CD4-positive, alpha-beta T cell treated with Interferon gamma for 1 hour (primary cell): ENCODE results near the gene SSR1.
"Not testable (repeated sequence)": the region's sequence is repeated elsewhere in the genome, so short reads cannot be mapped to it uniquely, and the experiment has no call there.

Experiments
- DNase-seq: peaks from one replicate; pipeline ENCODE4 v3.0.0-alpha.2; 2020

Gene SSR1

GRCh38 chr6:7312616-7313504 is at the start of gene SSR1:
SSR1 (minus strand) TSS chr6:7313199; CDS start chr6:7313120, 79 bp downstream.
- peak; percentile 94 for DNase-seq

DNA sequence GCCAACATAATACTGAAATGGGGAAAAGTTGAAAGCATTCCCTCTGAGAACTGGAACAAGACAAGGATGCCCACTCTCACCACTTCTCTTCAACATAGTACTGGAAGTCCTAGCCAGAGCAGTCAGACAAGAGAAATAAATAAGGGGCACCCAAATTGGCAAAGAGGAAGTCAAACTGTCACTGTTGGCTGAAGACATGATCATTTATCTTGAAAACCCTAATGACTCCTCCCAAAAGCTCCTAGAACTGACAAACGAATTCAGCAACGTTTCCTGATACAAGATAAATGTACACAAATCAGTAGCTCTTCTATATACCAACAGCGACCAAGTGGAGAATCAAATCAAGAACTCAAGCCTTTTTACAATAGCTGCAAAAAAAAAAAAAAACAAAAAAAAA is 38.9 kb upstream of the SSR1 start:
- DNase-seq = not testable (repeated sequence)

DNA sequence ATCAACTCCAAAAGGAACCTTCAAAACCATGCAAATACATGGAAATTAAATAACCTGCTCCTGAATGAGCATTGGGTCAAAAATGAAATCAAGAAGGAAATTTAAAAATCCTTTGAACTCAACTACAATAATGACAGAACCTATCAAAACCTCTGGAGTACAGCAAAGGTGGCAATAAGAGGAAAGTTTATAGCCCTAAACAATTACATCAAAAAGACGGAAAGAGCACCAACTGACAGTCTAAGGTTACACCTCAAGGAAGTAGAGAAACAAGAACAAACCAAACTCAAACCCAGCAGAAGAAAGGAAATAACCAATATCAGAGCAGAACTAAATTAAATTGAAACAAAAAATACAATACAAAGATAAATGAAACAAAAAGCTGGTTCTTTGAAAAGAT is 37.6 kb upstream of the SSR1 start:
- not testable (repeated sequence) for DNase-seq

DNA sequence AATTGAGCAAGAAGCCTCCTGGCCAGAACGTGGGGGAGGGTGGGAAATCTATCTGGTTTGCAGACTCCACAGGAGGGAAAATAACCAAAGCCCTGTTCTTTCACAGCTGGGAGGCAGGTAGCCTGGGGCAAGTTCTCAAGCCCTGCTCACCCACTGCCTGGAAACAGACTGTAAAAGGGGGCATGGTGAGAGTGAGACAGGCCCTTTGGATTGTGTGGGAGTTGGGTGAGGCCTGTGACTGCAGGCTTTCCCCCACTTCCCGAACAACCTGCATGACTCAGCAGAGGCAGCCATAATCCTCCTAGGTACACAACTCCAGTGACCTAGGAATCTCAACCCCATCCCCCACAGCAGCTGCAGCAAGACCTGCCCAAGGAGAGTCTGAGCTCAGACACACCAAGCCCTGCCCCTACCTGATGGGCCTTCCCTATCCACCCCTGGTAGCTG is 34.6 kb upstream of the SSR1 start:
- not testable (repeated sequence) for DNase-seq

DNA sequence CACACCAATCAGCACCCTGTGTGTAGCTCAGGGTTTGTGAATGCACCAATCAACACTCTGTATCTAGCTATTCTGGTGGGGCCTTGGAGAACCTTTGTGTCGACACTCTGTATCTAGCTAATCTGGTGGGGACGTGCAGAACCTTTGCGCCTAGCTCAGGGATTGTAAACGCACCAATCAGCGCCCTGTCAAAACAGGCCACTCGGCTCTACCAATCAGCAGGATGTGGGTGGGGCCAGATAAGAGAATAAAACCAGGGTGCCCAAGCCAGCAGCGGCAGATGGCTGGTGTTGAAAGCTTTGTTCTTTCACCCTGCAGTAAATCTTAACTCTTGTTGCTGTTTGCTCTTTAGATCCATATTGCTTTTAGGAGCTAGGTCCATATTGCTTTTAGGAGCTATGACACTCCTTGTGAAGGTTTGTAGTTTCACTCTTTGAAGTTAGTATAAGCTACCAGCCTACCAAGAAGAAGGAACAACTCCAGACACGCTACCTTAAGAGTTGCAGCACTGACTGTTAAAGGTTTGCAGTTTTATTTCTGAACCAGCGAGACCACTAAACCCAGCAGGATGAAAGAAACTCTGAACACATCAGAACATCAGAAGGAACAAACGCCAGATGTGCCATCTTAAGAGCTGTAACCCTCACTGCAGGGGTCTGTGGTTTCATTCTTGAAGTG is 31.9 kb upstream of the SSR1 start:
- DNase-seq = not testable (repeated sequence)

DNA sequence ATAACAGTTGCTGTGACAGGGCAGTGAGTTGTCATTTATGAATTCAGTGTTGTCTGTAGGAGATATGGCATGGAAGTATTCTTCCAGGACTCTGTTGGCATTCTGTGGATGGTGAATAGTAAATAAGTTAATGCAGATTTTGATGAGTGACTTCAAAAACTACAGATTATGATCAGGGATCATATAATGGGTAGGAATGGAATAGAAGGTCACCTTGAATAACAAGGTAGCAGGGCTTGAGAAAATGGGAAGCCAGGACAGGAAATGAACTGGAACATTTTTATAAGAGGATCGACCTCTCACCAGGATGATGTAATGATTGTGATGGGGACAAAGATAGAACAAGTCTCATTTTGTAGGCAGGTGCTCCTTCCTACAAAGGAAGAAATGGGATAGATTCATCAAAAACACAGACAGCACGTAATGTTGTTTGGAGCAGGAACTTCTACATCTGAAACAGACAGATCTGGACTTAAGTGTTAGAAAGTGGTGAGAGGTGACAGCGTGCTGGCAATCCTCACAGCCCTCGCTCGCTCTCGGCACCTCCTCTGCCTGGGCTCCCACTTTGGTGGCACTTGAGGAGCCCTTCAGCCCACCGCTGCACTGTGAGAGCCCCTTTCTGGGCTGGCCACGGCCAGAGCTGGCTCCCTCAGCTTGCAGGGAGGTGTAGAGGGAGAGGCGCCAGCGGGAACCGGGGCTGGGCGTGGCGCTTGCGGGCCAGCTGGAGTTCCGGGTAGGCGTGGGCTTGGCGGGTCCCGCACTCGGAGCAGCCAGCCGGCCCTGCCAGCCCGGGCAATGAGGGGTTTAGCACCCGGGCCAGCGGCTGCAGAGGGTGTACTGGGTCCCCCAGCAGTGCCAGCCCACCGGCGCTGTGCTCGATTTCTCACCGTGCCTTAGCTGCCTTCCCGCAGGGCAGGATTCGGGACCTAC is 30.8 kb upstream of the SSR1 start:
- DNase-seq = no peak

DNA sequence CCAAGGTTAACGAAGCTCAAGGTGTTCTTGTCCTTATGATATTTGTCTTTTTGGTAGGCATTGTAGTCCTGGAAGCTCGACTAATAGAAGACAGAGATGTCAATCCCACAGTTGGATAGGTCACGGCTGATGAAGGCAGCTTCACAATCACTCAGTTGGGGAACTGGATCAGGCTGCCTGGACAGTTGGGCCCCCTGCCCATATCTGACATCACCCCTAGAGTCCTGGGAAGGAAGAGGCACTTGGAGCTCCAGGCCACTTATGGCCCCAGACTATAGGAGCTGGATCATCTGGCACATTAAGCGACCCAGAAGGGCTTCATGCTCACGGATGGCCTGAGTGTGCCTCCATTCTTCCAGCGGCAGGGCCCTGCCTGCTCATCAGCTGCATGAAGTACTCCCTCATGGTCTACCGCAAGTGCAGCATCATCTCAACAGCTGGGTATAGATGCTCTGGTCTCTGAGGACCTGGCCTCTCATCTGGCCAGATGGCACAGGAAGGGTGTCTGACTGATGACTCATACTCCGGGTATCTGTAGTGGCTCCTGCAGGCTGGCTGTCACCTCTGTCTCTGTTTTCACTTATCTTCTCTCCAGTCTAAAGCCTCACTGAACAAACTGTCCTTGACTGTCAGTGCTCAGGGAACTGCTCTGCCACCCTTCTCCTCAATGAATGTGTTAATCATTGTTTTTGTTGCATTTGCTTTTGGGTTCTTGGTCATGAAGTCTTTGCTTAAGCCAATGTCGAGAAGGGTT is 29.2 kb upstream of the SSR1 start:
- DNase-seq = no peak

GRCh38 chr6:7341271-7341670 is 28.3 kb upstream of the SSR1 start:
- no peak for DNase-seq

DNA sequence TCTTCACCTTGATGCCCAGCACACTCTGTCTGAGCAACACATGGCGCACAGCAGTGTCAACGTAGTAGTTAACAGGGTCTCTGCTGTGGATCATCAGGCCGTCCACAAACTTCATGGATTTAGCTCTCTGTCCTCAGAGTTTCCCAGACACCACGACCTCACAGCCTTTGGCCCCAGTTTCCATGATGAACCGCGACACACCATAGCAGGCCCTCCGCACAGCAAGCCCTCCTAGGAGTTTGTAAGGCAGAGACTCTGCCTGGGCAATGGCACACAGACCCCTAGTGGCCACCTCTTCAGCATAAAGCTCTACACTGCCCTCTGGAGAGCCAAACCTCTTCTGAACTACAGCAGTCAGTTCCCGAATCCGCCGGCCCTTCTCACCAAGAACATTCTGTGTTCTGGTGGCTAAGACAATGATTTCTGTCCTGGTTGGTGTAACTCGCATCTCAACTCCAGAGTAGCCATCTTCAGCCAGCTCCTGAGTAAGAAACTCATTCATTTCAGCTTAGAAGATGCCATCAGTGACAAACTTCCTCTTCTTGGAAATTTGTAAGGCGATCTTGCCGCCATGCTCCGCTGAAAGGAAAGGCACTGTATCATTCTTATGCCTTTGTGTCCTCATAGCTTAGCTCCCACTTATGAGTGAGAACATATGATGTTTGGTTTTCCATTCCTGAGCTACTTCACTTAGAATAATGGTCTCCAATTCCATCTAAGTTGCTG is 26.2 kb upstream of the SSR1 start:
- DNase-seq = not testable (repeated sequence)

GRCh38 chr6:7338031-7338430 is 25.0 kb upstream of the SSR1 start:
- no peak for DNase-seq

DNA sequence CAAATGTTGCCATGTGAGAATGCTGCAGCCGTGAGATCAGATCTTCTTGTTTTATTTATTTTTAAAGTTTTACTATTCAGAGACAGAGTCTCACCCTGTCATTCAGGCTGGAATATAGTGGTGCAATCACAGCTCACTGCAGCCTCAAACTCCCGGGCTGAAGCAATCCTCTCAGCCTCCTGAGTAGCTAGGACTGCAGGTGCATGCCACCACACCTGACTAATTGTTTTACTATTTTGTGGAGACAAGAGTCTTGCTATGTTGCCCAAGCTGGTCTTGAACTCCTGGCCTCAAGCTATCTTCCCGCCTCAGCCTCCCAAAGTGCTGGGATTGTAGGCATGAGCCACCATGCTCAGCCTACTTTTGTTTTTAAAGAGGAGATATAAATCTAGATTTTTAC is 22.5 kb upstream of the SSR1 start:
- DNase-seq = no peak

GRCh38 chr6:7334685-7335084 is 21.7 kb upstream of the SSR1 start:
- no peak for DNase-seq

DNA sequence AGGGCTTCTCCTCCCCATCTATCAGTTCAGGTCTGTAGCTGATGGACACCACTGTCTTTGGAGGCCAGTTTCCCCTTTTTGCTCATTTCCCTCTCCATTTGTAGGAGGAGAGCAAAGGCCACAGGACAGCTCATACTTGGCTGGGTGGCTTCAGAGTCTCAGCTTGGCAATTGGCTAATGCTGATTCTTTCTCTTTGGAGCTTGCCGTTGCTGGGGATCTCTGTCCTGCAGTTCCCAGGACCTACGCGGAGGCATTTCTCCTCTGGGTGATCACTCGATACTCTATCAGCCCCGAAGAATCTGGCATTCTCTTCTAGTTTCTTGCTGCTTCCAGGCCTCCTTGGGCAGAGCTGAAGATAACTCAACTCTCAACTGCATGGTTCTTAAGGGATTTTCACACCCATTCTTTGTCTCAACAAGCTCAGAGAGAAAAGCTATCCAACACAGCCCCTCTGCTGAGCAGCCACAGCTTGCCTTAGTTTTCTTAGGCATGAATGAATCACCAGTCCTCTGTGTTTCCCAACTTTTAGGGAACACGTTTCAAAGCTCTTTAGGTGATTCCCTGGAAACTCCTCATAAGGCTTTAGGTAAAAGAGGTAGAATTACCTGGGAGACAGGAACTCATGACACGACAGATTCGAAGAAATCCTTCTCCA is 19.2 kb upstream of the SSR1 start:
- DNase-seq = no peak

- no peak for DNase-seq
These were observed 18.5 kb upstream of the SSR1 start for GRCh38 chr6:7331452-7331851.

DNA sequence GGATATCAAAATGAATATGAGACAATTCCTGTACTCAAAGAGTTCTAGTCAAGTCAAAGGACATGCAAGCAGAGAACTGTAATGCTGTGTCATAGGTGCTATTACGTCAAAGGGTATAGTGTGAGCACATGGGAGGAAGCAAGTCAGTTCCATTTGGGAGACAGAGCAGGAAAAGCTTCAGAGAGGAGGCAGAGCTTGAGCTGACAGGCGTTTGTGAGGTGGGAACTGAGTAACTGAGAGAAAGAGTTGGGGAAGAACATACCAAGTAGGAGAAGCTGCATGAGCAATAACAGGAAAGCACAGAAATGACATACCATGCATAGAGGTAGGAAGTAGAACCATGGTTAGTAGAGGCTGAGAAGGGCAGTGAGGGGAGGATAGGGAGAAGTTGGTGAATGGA is 15.2 kb upstream of the SSR1 start:
- no peak for DNase-seq

DNA sequence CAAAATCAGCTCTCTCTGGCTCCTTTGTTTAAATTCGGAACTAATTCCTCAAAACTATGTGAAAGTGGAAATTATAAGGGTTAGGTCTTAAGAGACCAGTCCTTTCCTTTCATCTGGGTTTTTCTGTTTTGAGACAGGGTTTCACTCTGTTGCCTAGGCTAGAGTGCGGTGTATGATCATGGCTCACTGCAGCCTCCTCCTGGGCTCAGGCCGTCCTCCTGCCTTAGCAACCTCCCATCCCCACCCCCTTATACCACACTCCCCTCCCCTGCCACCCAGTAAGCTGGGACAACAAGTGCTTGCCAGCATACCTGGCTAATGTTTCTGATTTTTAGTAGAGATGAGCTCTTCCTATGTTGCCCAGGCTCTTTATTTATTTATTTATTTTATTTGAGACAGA is 12.8 kb upstream of the SSR1 start:
- no peak for DNase-seq

DNA sequence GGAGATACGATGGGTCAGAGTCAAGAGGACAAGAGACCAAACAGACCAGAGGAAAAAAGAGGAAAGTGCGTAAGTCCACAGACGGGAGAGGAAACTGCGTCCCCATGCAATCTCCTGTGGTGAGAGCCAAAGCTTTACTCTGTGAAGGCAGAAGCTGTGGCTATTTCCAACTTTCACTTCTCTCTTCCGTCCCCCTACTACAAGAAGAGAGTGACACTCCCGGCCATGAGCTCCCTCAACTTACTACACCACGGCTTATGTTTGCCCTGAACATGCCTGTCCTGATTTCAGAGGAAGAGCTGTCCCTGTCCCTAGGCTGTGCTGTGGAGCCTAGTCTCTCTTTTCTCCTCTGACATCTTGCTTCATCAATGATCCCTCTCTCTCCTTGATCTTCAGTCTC is 11.5 kb upstream of the SSR1 start:
- DNase-seq = peak; percentile 20

DNA sequence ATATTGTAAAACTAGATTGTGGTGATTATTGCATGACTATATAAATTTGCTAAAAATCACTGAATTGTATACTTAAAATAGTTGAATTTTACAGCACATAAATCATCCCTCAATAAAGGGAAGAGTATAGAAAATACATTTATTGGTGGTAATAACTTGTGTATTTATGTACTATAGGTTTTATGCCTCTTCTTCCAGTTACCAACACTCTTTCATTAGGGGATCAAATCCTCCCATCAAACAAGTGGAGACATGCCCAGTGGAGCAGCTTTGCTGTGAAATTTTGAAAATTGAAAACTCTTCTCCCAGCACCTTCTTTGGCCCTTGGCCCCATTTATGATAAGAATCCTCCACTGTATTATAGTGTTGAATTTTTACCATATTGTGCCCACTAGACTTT is 10.1 kb upstream of the SSR1 start:
- DNase-seq = no peak

DNA sequence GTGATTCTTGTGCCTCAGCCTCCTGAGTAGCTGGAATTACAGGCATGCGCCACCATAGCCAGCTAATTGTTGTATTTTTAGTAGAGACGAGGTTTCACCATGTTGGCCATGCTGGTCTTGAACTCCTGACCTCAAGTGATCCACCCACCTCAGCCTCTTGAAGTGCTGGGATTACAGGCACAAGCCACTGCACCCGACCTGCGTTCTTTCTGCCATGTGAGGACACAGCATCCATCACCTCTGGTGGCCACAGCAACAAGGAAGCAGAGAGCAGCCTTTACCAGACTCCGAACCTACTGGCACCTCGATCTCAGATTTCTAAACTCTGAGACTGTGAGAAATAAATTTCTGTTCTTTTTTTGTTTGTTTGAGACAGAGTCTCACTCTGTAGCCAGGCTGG is 8.9 kb upstream of the SSR1 start:
- not testable (repeated sequence) for DNase-seq

- DNase-seq = not testable (repeated sequence)
These were observed 6.4 kb upstream of the SSR1 start for GRCh38 chr6:7319406-7319805.

- DNase-seq = no peak
These were observed 4.5 kb upstream of the SSR1 start for GRCh38 chr6:7317538-7317937.
